CD14-positive monocyte (primary cell): ENCODE data around the gene TSPAN11. TPM values are rescaled to one million over a fixed set of nuclear protein-coding genes. Genes with fewer than 3 reads are reported as not detected.

ENCODE experiments used
- DNase-seq, 3 donors: peaks; one replicate each; pipeline ENCODE4 v3.0.0-alpha.2; 2011 to 2022
- H2AFZ ChIP-seq: 2 replicates; pipeline ENCODE4 v1.6.0; 2012; ENCODE audit warnings: mild to moderate bottlenecking, low read depth, low read length, inconsistent platforms; ENCODE audit not compliant: insufficient read depth, poor library complexity, severe bottlenecking
- H3K27ac ChIP-seq, 2 donors: 1 replicate in 1 of 2; 2 replicates in 1 of 2; pipeline ENCODE4 v1.5.1; 2012 to 2013; ENCODE audit warnings: low read length in 2 of 2, control low read depth in 1 of 2, inconsistent platforms in 1 of 2, low read depth in 1 of 2, mild to moderate bottlenecking in 1 of 2
- H3K27me3 ChIP-seq, 2 donors: one replicate each; pipeline versions ENCODE4 v1.6.0 to v1.6.1; 2011 to 2013; ENCODE audit warnings: low read length in 2 of 2; ENCODE audit not compliant: control insufficient read depth in 2 of 2, insufficient read depth in 2 of 2
- H3K36me3 ChIP-seq, 2 donors: replicated peaks in 1 of 2; 1 replicate in 1 of 2; 2 replicates in 1 of 2; pipeline versions ENCODE4 v1.5.1 to v1.6.1; 2012 to 2013; ENCODE audit warnings: low read length in 2 of 2, control low read depth in 1 of 2, inconsistent platforms in 1 of 2, mild to moderate bottlenecking in 1 of 2; ENCODE audit not compliant: insufficient read depth in 2 of 2, control insufficient read depth in 1 of 2
- H3K4me1 ChIP-seq, 2 donors: 1 replicate in 1 of 2; 2 replicates in 1 of 2; pipeline versions ENCODE4 v1.5.1 to v1.6.1; 2012 to 2013; ENCODE audit warnings: low read length in 2 of 2, control low read depth in 1 of 2, inconsistent platforms in 1 of 2, mild to moderate bottlenecking in 1 of 2, moderate library complexity in 1 of 2; ENCODE audit not compliant: insufficient read depth in 2 of 2, control insufficient read depth in 1 of 2
- H3K4me2 ChIP-seq: replicated peaks from 2 replicates; pipeline ENCODE3; 2012; ENCODE audit warnings: low read length, moderate library complexity, mild to moderate bottlenecking; ENCODE audit not compliant: poor library complexity, severe bottlenecking; ENCODE audit errors: extremely low read depth
- H3K4me3 ChIP-seq, 3 experiments: fragments of 200-600 bp in 1 of 3; sonication (generic) in 1 of 3; replicated peaks in 1 of 3; 1 replicate in 2 of 3; 2 replicates in 1 of 3; pipeline ENCODE4 v1.5.1; 2011 to 2013; ENCODE audit warnings: low read length in 3 of 3, mild to moderate bottlenecking in 3 of 3, control low read depth in 2 of 3, low read depth in 2 of 3, inconsistent platforms in 1 of 3, moderate library complexity in 1 of 3
- H3K79me2 ChIP-seq: 2 replicates; pipeline ENCODE4 v1.6.0; 2012; ENCODE audit warnings: mild to moderate bottlenecking, control low read depth, inconsistent platforms, low read length, moderate library complexity; ENCODE audit not compliant: insufficient read depth
- H3K9ac ChIP-seq: 2 replicates; pipeline ENCODE4 v1.6.0; 2017; ENCODE audit warnings: low read length, mild to moderate bottlenecking; ENCODE audit not compliant: insufficient read depth, poor library complexity, severe bottlenecking
- H3K9me3 ChIP-seq, 2 donors: replicated peaks in 1 of 2; 1 replicate in 1 of 2; 2 replicates in 1 of 2; pipeline versions ENCODE4 v1.5.1 to v1.6.1; 2012 to 2013; ENCODE audit warnings: low read length in 2 of 2, control low read depth in 1 of 2; ENCODE audit not compliant: control insufficient read depth in 1 of 2, insufficient read depth in 1 of 2
- H4K20me1 ChIP-seq: 2 replicates; pipeline ENCODE4 v1.6.0; 2012; ENCODE audit warnings: mild to moderate bottlenecking, low read length, control low read depth, moderate library complexity; ENCODE audit not compliant: insufficient read depth
- H3K27ac Mint-ChIP-seq, 7 donors: one replicate each; pipeline ENCODE4 v1.8.0; 2020; ENCODE audit warnings: mild to moderate bottlenecking in 7 of 7, mixed read lengths in 7 of 7, moderate library complexity in 6 of 7, inconsistent platforms in 2 of 7
- H3K27me3 Mint-ChIP-seq, 3 donors: one replicate each; pipeline ENCODE4 v1.8.0; 2021 to 2022; ENCODE audit warnings: low read depth in 3 of 3, mild to moderate bottlenecking in 3 of 3, mixed read lengths in 3 of 3, moderate library complexity in 3 of 3, inconsistent platforms in 1 of 3
- H3K36me3 Mint-ChIP-seq, 2 donors: one replicate each; pipeline ENCODE4 v1.8.0; 2020; ENCODE audit warnings: mixed read lengths in 2 of 2, inconsistent platforms in 1 of 2, mild to moderate bottlenecking in 1 of 2
- H3K4me1 Mint-ChIP-seq: one replicate; pipeline ENCODE4 v1.8.0; 2020; ENCODE audit warnings: mild to moderate bottlenecking, mixed read lengths
- H3K4me3 Mint-ChIP-seq, 2 donors: one replicate each; pipeline ENCODE4 v1.8.0; 2020; ENCODE audit warnings: mild to moderate bottlenecking in 2 of 2, mixed read lengths in 2 of 2, moderate library complexity in 1 of 2
- H3K9me3 Mint-ChIP-seq, 7 donors: one replicate each; pipeline ENCODE4 v1.8.0; 2020 to 2022; ENCODE audit warnings: mixed read lengths in 7 of 7, mild to moderate bottlenecking in 6 of 7, moderate library complexity in 6 of 7, inconsistent platforms in 2 of 7
- WGBS: methylation state at CpG from one replicate; pipeline ENCODE4 v1.1.5; 2013; ENCODE audit warnings: missing lambda C conversion rate; ENCODE audit not compliant: insufficient coverage; 5-methylcytosine and 5-hydroxymethylcytosine counted together
- intact Hi-C, 2 donors: fragments of 100-400 bp; cut with micrococcal nuclease; formaldehyde crosslinking; loops; one replicate each; pipeline versions ENCODE4 v1.15.0 to v1.15.1; 2023
- polyA plus RNA-seq, 3 donors: library from polyadenylated mRNA; depleted of rRNA in 1 of 3; unstranded in 2 of 3; stranded (reverse) in 1 of 3; fragments of 300-500 nt in 2 of 3; fragments of >200 nt in 1 of 3; fragmentation: Illumina TruSeq in 2 of 3; gene quantifications; 1 replicate in 2 of 3; 2 replicates in 1 of 3; pipeline ENCODE4 v1.2.3, GENCODE V29; 2012 to 2021
- TF ChIP-seq, protein P1 (sequence below): fragments of 200-600 bp; IDR thresholded peaks from one replicate; pipeline ENCODE4 v1.8.0; 2022; ENCODE audit warnings: antibody characterized with exemption, mild to moderate bottlenecking

The TSPAN11 gene
- polyA plus RNA-seq, 3 donors, result not detected

DNA sequence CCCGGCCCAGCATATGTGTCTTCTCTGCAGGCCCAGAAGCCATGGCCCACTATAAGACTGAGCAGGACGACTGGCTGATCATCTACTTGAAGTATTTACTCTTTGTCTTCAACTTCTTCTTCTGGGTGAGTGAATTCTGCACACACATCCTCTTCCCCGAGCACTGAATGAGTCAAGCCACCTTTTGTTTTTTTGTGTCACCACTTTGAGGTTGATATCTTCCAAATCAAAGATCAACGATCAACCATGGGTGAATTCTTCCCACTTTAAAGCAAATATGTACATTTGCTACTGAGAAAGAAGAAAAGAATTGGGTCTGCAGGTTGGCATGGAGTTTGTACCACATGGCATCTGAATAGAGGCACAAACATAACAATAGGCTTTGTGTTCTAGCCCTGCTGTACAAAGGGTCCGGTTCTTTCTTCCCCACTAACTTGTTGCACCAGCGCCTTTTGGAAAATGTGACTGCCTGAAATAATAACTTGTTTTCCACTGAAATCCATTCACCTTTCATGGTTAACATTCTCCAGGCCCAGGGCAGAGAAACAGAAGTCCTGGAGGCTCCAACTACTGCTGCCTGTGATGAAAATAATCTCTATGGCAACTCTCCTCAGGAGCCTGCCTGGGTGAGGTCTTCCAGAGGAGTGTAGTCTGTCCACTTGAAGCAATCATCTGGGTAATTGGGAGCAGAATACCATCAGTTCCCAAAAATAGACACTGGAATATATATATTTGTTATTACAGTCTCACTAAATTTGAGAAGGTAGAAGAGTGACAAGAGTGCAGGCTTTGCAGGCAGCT, 27.6 kb downstream of the TSPAN11 start:
- Histone ChIP-seq H3K27me3 (no peaks in the 10 kb centered on the region), H3K27ac (no peak overlapping the region), H2AFZ (no peak overlapping the region), H3K9me3 (no peaks in the 10 kb centered on the region), H3K4me3 (no peak overlapping the region), H3K9ac (no peak overlapping the region), H3K4me2 (no peak overlapping the region), H3K4me1 (no peaks in the 10 kb centered on the region), H4K20me1 (no peaks in the 10 kb centered on the region), H3K79me2 (no peaks in the 10 kb centered on the region), H3K36me3 (no peaks in the 10 kb centered on the region)
- H3K36me3 Mint-ChIP-seq, result no peaks in the 10 kb centered on the region
- no peak for DNase-seq
- TF ChIP-seq, protein P1, sequence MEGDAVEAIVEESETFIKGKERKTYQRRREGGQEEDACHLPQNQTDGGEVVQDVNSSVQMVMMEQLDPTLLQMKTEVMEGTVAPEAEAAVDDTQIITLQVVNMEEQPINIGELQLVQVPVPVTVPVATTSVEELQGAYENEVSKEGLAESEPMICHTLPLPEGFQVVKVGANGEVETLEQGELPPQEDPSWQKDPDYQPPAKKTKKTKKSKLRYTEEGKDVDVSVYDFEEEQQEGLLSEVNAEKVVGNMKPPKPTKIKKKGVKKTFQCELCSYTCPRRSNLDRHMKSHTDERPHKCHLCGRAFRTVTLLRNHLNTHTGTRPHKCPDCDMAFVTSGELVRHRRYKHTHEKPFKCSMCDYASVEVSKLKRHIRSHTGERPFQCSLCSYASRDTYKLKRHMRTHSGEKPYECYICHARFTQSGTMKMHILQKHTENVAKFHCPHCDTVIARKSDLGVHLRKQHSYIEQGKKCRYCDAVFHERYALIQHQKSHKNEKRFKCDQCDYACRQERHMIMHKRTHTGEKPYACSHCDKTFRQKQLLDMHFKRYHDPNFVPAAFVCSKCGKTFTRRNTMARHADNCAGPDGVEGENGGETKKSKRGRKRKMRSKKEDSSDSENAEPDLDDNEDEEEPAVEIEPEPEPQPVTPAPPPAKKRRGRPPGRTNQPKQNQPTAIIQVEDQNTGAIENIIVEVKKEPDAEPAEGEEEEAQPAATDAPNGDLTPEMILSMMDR, result no peak
- no peak overlapping the region for H3K27ac Mint-ChIP-seq
- WGBS, result 89% methylated on average over 4 of the region's 6 CpGs
- peaks cover 0 to 6% (median 0%) of the 10 kb centered on the region in 7 donors for H3K9me3 Mint-ChIP-seq
- no peak overlapping the region for H3K4me3 Mint-ChIP-seq
- H3K4me1 Mint-ChIP-seq, result no peaks in the 10 kb centered on the region
- H3K27me3 Mint-ChIP-seq, result peaks cover 2 to 8% (median 2%) of the 10 kb centered on the region in 3 donors
- intact Hi-C loops, result no loop called here

GRCh38 chr12:30955214-30955613, 28.7 kb downstream of the TSPAN11 start:
- Mint-ChIP-seq H3K27me3 (peaks cover 0 to 5% (median 2%) of the 10 kb centered on the region in 3 donors), H3K36me3 (no peaks in the 10 kb centered on the region), H3K27ac (no peak overlapping the region), H3K4me3 (no peak overlapping the region), H3K4me1 (no peaks in the 10 kb centered on the region), H3K9me3 (peaks cover 0 to 3% (median 0%) of the 10 kb centered on the region in 7 donors)
- no peaks in the 10 kb centered on the region for H3K79me2 ChIP-seq
- TF ChIP-seq, protein P1, result no peak
- no peak overlapping the region for H3K27ac ChIP-seq
- no peaks in the 10 kb centered on the region for H3K27me3 ChIP-seq
- no peaks in the 10 kb centered on the region for H3K4me1 ChIP-seq
- no peaks in the 10 kb centered on the region for H3K36me3 ChIP-seq
- H3K4me3 ChIP-seq, result no peak overlapping the region
- no peaks in the 10 kb centered on the region for H3K9me3 ChIP-seq
- H3K4me2 ChIP-seq, result no peak overlapping the region
- no peak for DNase-seq
- WGBS, result no CpG with 5 or more reads among the region's 1 CpG
- no peak overlapping the region for H3K9ac ChIP-seq
- intact Hi-C loops, result no loop called here
- H2AFZ ChIP-seq, result no peak overlapping the region
- H4K20me1 ChIP-seq, result no peaks in the 10 kb centered on the region
